Activated CD4-positive, alpha-beta T cell treated with anti-CD3 and anti-CD28 coated beads, Interleukin-2, amount 50 U/mL, for 4 hours (primary cell): Measurements from ENCODE around the gene WHRN.

Experiments
- DNase-seq, 2 experiments: peaks; one replicate each; pipeline ENCODE4 v3.0.0-alpha.2; 2020

WHRN gene

DNA sequence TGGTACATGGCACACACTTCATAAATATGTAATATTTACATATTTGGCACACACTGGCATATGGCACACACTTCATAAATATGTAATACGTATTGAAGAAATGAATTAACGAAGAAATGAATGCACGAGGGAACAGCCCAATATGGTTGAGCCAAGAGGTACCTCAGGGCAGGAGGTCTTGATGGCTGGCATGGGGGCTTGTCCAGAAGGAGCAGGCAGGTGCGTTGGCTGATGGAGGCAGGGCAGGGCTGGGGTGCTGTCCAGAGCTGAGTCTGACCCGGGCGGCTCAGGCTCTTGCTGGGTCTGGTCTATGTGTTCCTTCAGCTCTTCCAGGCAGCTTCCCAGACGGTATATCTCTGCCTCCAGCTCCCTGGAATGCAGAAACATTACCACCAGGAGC, 143.7 kb downstream of the WHRN start:
- no peak for DNase-seq

DNA sequence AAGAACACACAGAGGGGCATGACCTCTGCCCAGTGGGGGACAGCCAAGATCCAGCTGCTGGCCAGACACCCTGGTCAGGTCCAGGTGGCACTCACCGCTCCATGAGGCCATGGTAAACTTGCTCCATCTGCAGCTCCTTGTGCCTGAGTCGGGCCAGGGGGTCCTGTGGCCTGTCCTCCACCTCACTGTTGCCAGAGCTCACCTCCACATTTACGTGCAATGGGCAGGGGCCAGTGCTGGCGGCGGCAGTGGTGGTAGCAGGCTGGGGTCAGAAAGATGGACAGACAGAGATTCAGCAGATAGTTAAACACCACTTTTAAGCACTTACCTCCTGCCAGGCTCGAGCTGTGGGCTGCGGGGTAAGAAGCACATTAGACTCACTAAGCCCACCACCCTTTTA, 145.5 kb downstream of the WHRN start:
- no peak for DNase-seq

DNA sequence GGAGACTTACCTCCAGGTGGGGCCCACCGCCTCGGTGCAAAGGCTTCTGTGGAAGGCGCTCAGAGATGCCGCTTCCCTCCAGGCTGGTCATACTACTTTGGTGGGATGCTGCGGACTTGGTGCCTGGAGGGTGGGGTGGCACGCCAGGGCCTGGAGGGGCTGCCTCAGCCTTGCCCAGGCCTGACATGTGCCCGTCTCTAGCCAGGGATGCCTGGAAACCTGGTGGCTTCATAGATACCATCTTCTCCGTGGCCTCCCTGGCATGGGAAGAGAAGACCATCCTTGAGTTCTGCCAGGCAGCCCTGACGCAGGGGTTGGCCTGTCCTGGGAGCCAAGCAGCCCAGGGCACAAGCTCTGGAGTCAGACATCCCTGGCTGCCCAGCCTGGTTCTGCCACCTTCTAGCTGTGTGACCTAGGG, 147.4 kb downstream of the WHRN start:
- DNase-seq, result no peak

DNA sequence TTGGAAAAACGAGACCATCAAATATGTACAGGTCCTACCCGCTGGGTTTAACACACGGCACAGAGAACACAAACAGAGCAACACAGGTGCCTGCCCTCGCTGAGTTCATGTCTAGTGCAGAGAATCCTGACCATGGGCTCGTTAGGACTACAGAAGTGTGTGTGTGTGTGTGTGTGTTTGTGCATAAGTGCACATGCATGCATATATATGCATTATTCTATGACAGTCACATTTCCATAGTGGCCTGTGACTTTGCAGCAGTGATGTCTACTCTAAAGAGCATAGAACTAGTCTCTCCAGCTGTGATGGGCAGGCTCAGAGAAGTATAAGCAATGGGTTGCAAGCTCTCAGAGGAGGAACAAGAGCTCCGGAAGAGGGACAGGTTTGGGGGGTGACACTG, 147.9 kb downstream of the WHRN start:
- DNase-seq, result no peak

DNA sequence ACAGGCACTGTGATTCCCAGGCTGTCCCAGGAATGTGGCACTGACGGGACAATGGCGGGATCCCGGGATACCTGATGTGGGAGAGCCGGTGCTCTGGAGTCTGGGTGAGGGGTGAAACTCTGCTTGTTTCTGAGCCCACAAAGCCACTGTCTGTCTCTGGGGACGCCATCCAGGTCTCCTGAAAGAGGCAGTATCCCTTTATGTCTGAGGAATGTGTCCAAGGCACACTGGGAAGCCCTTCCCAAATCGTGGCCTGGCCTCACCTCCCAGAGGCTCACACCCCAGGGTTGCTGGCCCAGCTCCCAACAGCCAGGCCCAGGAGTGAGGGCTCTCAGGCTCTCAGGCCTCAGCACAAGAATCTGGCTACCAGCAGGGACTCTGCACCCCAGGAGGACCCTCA, 148.5 kb downstream of the WHRN start:
- DNase-seq, result no peak

DNA sequence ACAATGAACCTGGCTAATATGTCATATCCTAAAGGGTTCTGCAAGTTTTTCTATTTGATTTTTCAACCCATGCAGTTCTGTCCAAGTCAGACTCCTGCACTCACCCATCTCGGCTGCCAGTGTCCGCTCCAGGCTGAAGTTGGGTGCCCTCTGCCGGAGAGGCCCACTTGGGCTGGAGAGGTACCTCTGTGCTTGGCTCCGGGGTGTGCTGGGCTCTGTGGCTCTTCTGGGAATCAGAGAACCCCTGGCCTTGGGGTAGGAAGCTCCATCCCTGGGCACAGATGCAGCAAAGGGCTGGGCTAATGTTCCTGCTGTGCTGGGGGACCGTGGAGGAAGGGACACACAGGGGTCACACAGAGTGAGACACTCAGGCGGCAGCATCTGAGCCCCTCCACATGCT, 149.5 kb downstream of the WHRN start:
- no peak for DNase-seq
